Activated CD4-positive, alpha-beta T cell treated with anti-CD3 and anti-CD28 coated beads, Interleukin-2, amount 10 ng/mL, durations not matched to agents 7 days and 5 days (primary cell): ENCODE measurements around the gene SLC27A2. TPM values are rescaled to one million over a fixed set of nuclear protein-coding genes. Genes with fewer than 3 reads are reported as not detected.

Experiments
- CTCF ChIA-PET: fragments of 350-600 bp; sonication (Branson Sonifier 250); formaldehyde crosslinking; loops from one replicate; lab custom pipeline; 2021; ENCODE audit warnings: antibody characterized with exemption; lab: Charles Lee
- POLR2A ChIA-PET: fragments of 350-600 bp; sonication (Branson Sonifier 250); formaldehyde crosslinking; loops from one replicate; lab custom pipeline; 2021; ENCODE audit warnings: antibody characterized with exemption; lab: Charles Lee
- DNase-seq: peaks from one replicate; pipeline ENCODE4 v3.0.0-alpha.2; 2020
- H3K27ac Mint-ChIP-seq: one replicate; pipeline ENCODE4 v1.8.0; 2021; ENCODE audit warnings: mild to moderate bottlenecking, moderate library complexity, mixed read lengths
- H3K27me3 Mint-ChIP-seq: one replicate; pipeline ENCODE4 v1.8.0; 2021; ENCODE audit warnings: mixed read lengths
- H3K36me3 Mint-ChIP-seq: one replicate; pipeline ENCODE4 v1.8.0; 2021; ENCODE audit warnings: low read depth, mixed read lengths
- H3K4me1 Mint-ChIP-seq: one replicate; pipeline ENCODE4 v1.8.0; 2021; ENCODE audit warnings: mixed read lengths
- H3K4me3 Mint-ChIP-seq: one replicate; pipeline ENCODE4 v1.8.0; 2021; ENCODE audit warnings: mild to moderate bottlenecking, moderate library complexity, mixed read lengths
- H3K9me3 Mint-ChIP-seq: one replicate; pipeline ENCODE4 v1.8.0; 2021; ENCODE audit warnings: mixed read lengths
- total RNA-seq, 2 experiments: library from RNA; stranded (reverse); gene quantifications; one replicate each; pipeline ENCODE4 v1.2.3, GENCODE V29; 2021

SLC27A2 gene
- total RNA-seq, 2 experiments from 2014 or later: 9.9 to 11.4 TPM

- Mint-ChIP-seq H3K4me1 (no peaks in the 10 kb centered on the region), H3K9me3 (no peaks in the 10 kb centered on the region), H3K36me3 (peaks cover 14% of the 10 kb centered on the region), H3K27me3 (no peaks in the 10 kb centered on the region), H3K4me3 (no peak overlapping the region), H3K27ac (no peak overlapping the region)
- POLR2A ChIA-PET: no interaction called here
- no peak for DNase-seq
- CTCF ChIA-PET: no interaction called here
These were observed 93.1 kb downstream of the SLC27A2 start for GRCh38 chr15:50275091-50275490.

GRCh38 chr15:50275908-50276307, 93.9 kb downstream of the SLC27A2 start:
- Mint-ChIP-seq H3K4me3 (no peak overlapping the region), H3K27ac (no peak overlapping the region), H3K9me3 (no peaks in the 10 kb centered on the region), H3K36me3 (peaks cover 14% of the 10 kb centered on the region), H3K4me1 (no peaks in the 10 kb centered on the region), H3K27me3 (no peaks in the 10 kb centered on the region)
- POLR2A ChIA-PET: no interaction called here
- DNase-seq: no peak
- CTCF ChIA-PET: interaction anchor here (0.7 to 0.8 kb wide), 2 partner anchors 16 to 67 kb away, joined by 3 to 4 read pairs; no protein-coding TSS in a partner anchor

GRCh38 chr15:50277370-50277769, 95.4 kb downstream of the SLC27A2 start:
- ChIA-PET CTCF (interaction anchor here (0.6 kb wide), 1 partner anchor 504 kb away, joined by 3 read pairs; no protein-coding TSS in a partner anchor), POLR2A (interaction anchor here (0.7 kb wide), 1 partner anchor 77 kb away, joined by 5 read pairs; no protein-coding TSS in a partner anchor)
- Mint-ChIP-seq H3K36me3 (peaks cover 14% of the 10 kb centered on the region), H3K4me1 (no peaks in the 10 kb centered on the region), H3K4me3 (no peak overlapping the region), H3K27ac (no peak overlapping the region), H3K27me3 (no peaks in the 10 kb centered on the region), H3K9me3 (no peaks in the 10 kb centered on the region)
- no peak for DNase-seq

- H3K4me1 Mint-ChIP-seq: no peaks in the 10 kb centered on the region
- no peaks in the 10 kb centered on the region for H3K27me3 Mint-ChIP-seq
- ChIA-PET POLR2A (no interaction called here), CTCF (interaction anchor here (0.6 to 0.9 kb wide), 2 partner anchors 15 to 444 kb away, joined by 3 to 6 read pairs; no protein-coding TSS in a partner anchor)
- H3K9me3 Mint-ChIP-seq: no peaks in the 10 kb centered on the region
- H3K36me3 Mint-ChIP-seq: peaks cover 14% of the 10 kb centered on the region
- DNase-seq: no peak
- no peak overlapping the region for H3K27ac Mint-ChIP-seq
- no peak overlapping the region for H3K4me3 Mint-ChIP-seq
These were observed 96.5 kb downstream of the SLC27A2 start for GRCh38 chr15:50278496-50278895.

GRCh38 chr15:50280271-50280670, 98.3 kb downstream of the SLC27A2 start:
- H3K9me3 Mint-ChIP-seq: no peaks in the 10 kb centered on the region
- POLR2A ChIA-PET: no interaction called here
- CTCF ChIA-PET: interaction anchor here (1.3 to 1.4 kb wide), 2 partner anchors 9 to 13 kb away, joined by 4 read pairs; no protein-coding TSS in a partner anchor
- H3K4me1 Mint-ChIP-seq: no peaks in the 10 kb centered on the region
- H3K27ac Mint-ChIP-seq: no peak overlapping the region
- H3K4me3 Mint-ChIP-seq: no peak overlapping the region
- no peak for DNase-seq
- no peaks in the 10 kb centered on the region for H3K27me3 Mint-ChIP-seq
- peaks cover 19% of the 10 kb centered on the region for H3K36me3 Mint-ChIP-seq

- Mint-ChIP-seq H3K27me3 (no peaks in the 10 kb centered on the region), H3K4me1 (no peaks in the 10 kb centered on the region), H3K36me3 (peaks cover 20% of the 10 kb centered on the region), H3K27ac (no peak overlapping the region), H3K9me3 (no peaks in the 10 kb centered on the region), H3K4me3 (no peak overlapping the region)
- POLR2A ChIA-PET: no interaction called here
- no peak for DNase-seq
- CTCF ChIA-PET: interaction anchor here (1.5 kb wide), 1 partner anchor 15 kb away, joined by 3 read pairs; no protein-coding TSS in a partner anchor
These were observed 99.4 kb downstream of the SLC27A2 start for GRCh38 chr15:50281427-50281826.

Other genes starting within 250 kb of the SLC27A2 start
- 1 to 10 TPM; 6.8 TPM for gene ATP8B4, start 63.0 kb upstream of the SLC27A2 start, total RNA-seq
- under 1 TPM in 1 of 2 experiments, not detected in 1; 0.27 TPM for gene HDC, start 83.5 kb downstream of the SLC27A2 start, total RNA-seq
- 10 to 100 TPM; 30.0 to 34.9 TPM for gene GABPB1, start 173.0 kb downstream of the SLC27A2 start, total RNA-seq
- gene USP8, start 242.2 kb downstream of the SLC27A2 start, total RNA-seq: 10 to 100 TPM; 54.2 to 56.1 TPM